ENCODE measurements around the gene BRME1. TPM values are rescaled to one million over a fixed set of nuclear protein-coding genes. Genes with fewer than 3 reads are reported as not detected.

Gene BRME1
- total RNA-seq, 1 experiment from 2014 or later, result 1.7 TPM

- no peaks in the 10 kb centered on the region for H3K79me2 ChIP-seq (ENCODE audit: insufficient read depth, low read length)
- H3K4me2 ChIP-seq (ENCODE audit: low read length), result no peak within 1 kb of the TSS
- TF ChIP-seq SIN3A (IDR thresholded peaks at IDR 0.05; ENCODE audit: low read depth), result no peak
- no peak for TF ChIP-seq TCF7L2 (IDR thresholded peaks at IDR 0.05; ENCODE audit: borderline replicate concordance, extremely low read depth, insufficient read depth, insufficient read length)
- TF ChIP-seq POLR2A (IDR thresholded peaks at IDR 0.05; ENCODE audit: borderline replicate concordance, extremely low read depth, insufficient read depth, insufficient read length), result no peak
- no peak for TF ChIP-seq ZNF274 (IDR thresholded peaks at IDR 0.05; ENCODE audit: low read depth, low read length)
- TF ChIP-seq ELF1 (IDR thresholded peaks at IDR 0.05; ENCODE audit: borderline replicate concordance, low read depth), result no peak
- TF ChIP-seq SP1 (IDR thresholded peaks at IDR 0.05; ENCODE audit: low read depth), result no peak
- no peak for TF ChIP-seq JUND (IDR thresholded peaks at IDR 0.05)
- no peak for TF ChIP-seq EZH2 (IDR thresholded peaks at IDR 0.05)
- TF ChIP-seq CTCF (IDR thresholded peaks at IDR 0.05 in 2 of 3, conservative IDR thresholded peaks at IDR 0.05 in 1 of 3; ENCODE audit: borderline replicate concordance in 1 of 3, insufficient read depth in 1 of 3, low read depth in 2 of 3, low read length in 2 of 3), result no peak
- DNase-seq (ENCODE audit: low read depth, low spot score) (no peak), ATAC-seq (no peak)
- ChIA-PET RAD21 (ENCODE audit: low non-redundant PET in 1 of 2, low total read pairs in 2 of 2, uncharacterized antibody in 2 of 2, unreplicated experiment in 2 of 2) (no interaction called here), CTCF (interaction anchor here (1.2 kb wide), 1 partner anchor 15 kb away, joined by 3 read pairs; no protein-coding TSS in a partner anchor), POLR2A (no interaction called here)
- no peaks in the 10 kb centered on the region for H3K27me3 ChIP-seq (ENCODE audit: insufficient read depth, low read length)
- no peak within 1 kb of the TSS for H3K27ac ChIP-seq (ENCODE audit: low read depth, low read length)
- no peaks in the 10 kb centered on the region for H4K20me1 ChIP-seq (ENCODE audit: insufficient read depth)
- no peaks in the 10 kb centered on the region for H3K36me3 ChIP-seq (ENCODE audit: control insufficient read depth in 1 of 2, insufficient read depth in 2 of 2, low read length in 2 of 2)
- H3K9me3 ChIP-seq (ENCODE audit: control insufficient read depth in 1 of 2, insufficient read depth in 1 of 2, low read depth in 1 of 2, low read length in 2 of 2), result no peaks in the 10 kb centered on the region
- no TSS peak for BruUV-seq (replicated peaks)
- no peak within 1 kb of the TSS for H3K4me3 ChIP-seq (replicated peaks in 1 of 2; ENCODE audit: low read depth in 1 of 2, low read length in 2 of 2)
- no peak within 1 kb of the TSS for H3K9ac ChIP-seq (ENCODE audit: low read length)
- H3K9me2 ChIP-seq (ENCODE audit: insufficient read depth), result no peaks in the 10 kb centered on the region
- H3K4me1 ChIP-seq (ENCODE audit: control insufficient read depth in 1 of 2, insufficient read depth in 2 of 2, low read length in 2 of 2), result peaks cover 27 to 39% of the 10 kb centered on the region in 2 experiments
- intact Hi-C loops (cut with micrococcal nuclease), result no loop called here
- H2AFZ ChIP-seq (ENCODE audit: low read depth, low read length, poor library complexity, severe bottlenecking), result no peak within 1 kb of the TSS
Observed at GRCh38 chr19:13876834-13877233, 29.1 kb downstream of the BRME1 start, which contains the start of gene NANOS3. TSS of gene NANOS3 (plus strand) at chr19:13877134. CDS start at chr19:13877249, 115 bp downstream.
